Nephron (organoid): Measurements from ENCODE around the gene PCCA.

Experiments used
- H3K27ac Mint-ChIP-seq, 3 experiments: 2 replicates each; pipeline ENCODE4 v1.8.0; 2020; ENCODE audit warnings: mixed read lengths in 3 of 3, mild to moderate bottlenecking in 2 of 3, moderate library complexity in 1 of 3
- H3K27me3 Mint-ChIP-seq: 2 replicates; pipeline ENCODE4 v1.8.0; 2021; ENCODE audit warnings: low read depth, mild to moderate bottlenecking, moderate library complexity, mixed read lengths
- H3K36me3 Mint-ChIP-seq: 2 replicates; pipeline ENCODE4 v1.8.0; 2020; ENCODE audit warnings: low read depth, mixed read lengths
- H3K4me1 Mint-ChIP-seq: 2 replicates; pipeline ENCODE4 v1.8.0; 2020; ENCODE audit warnings: mixed read lengths
- H3K4me3 Mint-ChIP-seq, 3 experiments: 2 replicates each; pipeline ENCODE4 v1.8.0; 2020; ENCODE audit warnings: mild to moderate bottlenecking in 3 of 3, mixed read lengths in 3 of 3, moderate library complexity in 2 of 3
- H3K9me3 Mint-ChIP-seq: 2 replicates; pipeline ENCODE4 v1.8.0; 2020; ENCODE audit warnings: mixed read lengths
- TF ChIP-seq, protein P1 (sequence below), 3 experiments: fragments of 200-600 bp; sonication (generic); IDR thresholded peaks; one replicate each; pipeline ENCODE4 v1.5.0; 2021; ENCODE audit warnings: antibody characterized with exemption in 3 of 3; ENCODE audit not compliant: unreplicated experiment in 3 of 3

The PCCA gene

GRCh38 chr13:100536643-100537180, 447.8 kb downstream of the PCCA start:
- Mint-ChIP-seq H3K36me3 (peaks cover 38% of the 10 kb centered on the region), H3K4me3 (no peak overlapping the region)

GRCh38 chr13:100537486-100537885, 448.6 kb downstream of the PCCA start:
- H3K27me3 Mint-ChIP-seq: no peaks in the 10 kb centered on the region
- H3K36me3 Mint-ChIP-seq: peaks cover 37% of the 10 kb centered on the region
- TF ChIP-seq, protein P1, sequence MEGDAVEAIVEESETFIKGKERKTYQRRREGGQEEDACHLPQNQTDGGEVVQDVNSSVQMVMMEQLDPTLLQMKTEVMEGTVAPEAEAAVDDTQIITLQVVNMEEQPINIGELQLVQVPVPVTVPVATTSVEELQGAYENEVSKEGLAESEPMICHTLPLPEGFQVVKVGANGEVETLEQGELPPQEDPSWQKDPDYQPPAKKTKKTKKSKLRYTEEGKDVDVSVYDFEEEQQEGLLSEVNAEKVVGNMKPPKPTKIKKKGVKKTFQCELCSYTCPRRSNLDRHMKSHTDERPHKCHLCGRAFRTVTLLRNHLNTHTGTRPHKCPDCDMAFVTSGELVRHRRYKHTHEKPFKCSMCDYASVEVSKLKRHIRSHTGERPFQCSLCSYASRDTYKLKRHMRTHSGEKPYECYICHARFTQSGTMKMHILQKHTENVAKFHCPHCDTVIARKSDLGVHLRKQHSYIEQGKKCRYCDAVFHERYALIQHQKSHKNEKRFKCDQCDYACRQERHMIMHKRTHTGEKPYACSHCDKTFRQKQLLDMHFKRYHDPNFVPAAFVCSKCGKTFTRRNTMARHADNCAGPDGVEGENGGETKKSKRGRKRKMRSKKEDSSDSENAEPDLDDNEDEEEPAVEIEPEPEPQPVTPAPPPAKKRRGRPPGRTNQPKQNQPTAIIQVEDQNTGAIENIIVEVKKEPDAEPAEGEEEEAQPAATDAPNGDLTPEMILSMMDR (IDR thresholded peaks at IDR 0.05; ENCODE audit: unreplicated experiment in 3 of 3): no peak
- H3K4me1 Mint-ChIP-seq: peaks cover 9% of the 10 kb centered on the region
- H3K27ac Mint-ChIP-seq: no peak overlapping the region
- no peak overlapping the region for H3K4me3 Mint-ChIP-seq
- H3K9me3 Mint-ChIP-seq: peaks cover 2% of the 10 kb centered on the region

More at GRCh38 chr13:100536643-100537180, 447.8 kb downstream of the PCCA start:
- peaks cover 2% of the 10 kb centered on the region for H3K9me3 Mint-ChIP-seq
- no peaks in the 10 kb centered on the region for H3K27me3 Mint-ChIP-seq
- H3K27ac Mint-ChIP-seq: no peak overlapping the region
- peaks cover 9% of the 10 kb centered on the region for H3K4me1 Mint-ChIP-seq
- TF ChIP-seq, protein P1 (IDR thresholded peaks at IDR 0.05; ENCODE audit: unreplicated experiment in 3 of 3): no peak

- H3K9me3 Mint-ChIP-seq: peaks cover 2% of the 10 kb centered on the region
- no peak overlapping the region for H3K27ac Mint-ChIP-seq
- H3K4me3 Mint-ChIP-seq: no peak overlapping the region
- no peaks in the 10 kb centered on the region for H3K27me3 Mint-ChIP-seq
- H3K4me1 Mint-ChIP-seq: peaks cover 14% of the 10 kb centered on the region
- peaks cover 36% of the 10 kb centered on the region for H3K36me3 Mint-ChIP-seq
- TF ChIP-seq, protein P1 (IDR thresholded peaks at IDR 0.05; ENCODE audit: unreplicated experiment in 3 of 3): no peak
Measured at GRCh38 chr13:100537951-100538462, 449.1 kb downstream of the PCCA start.

DNA sequence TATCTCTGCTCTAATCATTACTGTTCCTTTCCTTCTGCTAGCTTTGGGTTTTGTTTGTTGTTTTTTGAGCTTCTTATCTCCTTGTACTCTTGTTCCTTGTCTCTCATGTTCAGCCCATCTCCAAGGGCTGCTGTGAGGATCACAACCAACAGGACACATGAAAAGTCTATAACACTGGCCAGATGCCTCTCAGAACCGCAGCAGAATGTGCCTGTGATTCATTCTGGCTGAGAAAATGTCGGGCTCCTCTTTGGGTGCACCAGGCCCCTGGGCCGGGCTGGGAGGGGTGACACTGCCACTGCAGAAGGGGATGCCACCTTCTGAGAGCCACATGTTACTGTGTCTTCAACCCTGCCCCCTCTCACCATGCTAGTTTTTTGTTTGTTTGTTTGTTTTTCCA, 451.7 kb downstream of the PCCA start:
- H3K36me3 Mint-ChIP-seq: peaks cover 34% of the 10 kb centered on the region
- TF ChIP-seq, protein P1 (IDR thresholded peaks at IDR 0.05; ENCODE audit: unreplicated experiment in 3 of 3): no peak
- no peak overlapping the region for H3K27ac Mint-ChIP-seq
- no peaks in the 10 kb centered on the region for H3K27me3 Mint-ChIP-seq
- H3K9me3 Mint-ChIP-seq: peaks cover 2% of the 10 kb centered on the region
- no peak overlapping the region for H3K4me3 Mint-ChIP-seq
- peaks cover 19% of the 10 kb centered on the region for H3K4me1 Mint-ChIP-seq

DNA sequence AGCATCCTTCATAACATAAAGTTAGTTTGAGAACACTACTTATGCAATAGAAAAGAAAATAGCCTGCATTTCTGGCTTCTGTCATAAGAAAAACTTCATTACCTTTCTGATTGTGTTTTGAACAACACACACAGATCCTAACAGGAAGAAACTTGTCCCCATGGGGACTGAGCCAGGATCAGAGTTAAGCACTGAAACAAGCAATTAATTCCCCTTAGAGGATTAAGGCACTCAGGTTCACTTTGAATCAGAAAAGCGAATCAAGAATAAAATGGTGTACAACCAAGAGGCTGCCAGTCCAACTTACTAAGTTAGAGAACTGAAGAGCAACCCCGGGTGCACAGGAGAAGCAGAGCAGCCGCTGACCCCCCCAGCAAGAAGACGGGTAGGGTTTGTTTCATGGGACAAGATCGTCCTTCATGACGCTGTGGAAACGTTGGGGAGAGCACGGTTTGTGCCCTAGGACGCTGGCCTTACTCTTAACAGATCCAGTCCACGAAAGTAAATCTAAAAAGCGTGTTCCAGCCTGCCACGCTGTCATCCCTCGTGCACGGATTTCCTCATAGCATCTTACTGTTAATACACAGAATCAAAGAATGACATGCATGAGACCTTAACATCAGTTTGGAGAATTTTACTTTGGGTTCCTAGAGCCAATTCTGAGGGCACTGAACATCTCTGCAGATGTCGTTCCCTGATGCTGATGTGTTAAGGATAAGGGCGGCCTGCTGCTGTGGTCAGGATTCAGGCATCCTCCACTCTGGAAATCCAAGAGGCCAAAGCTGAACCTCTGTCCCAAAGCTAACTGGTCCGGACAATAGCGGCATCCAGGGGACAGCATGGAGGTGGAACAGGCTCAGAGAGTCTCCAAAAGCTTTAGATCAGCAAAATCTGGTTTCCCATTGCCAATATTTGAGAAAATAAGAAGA, 453.3 kb downstream of the PCCA start:
- H3K27me3 Mint-ChIP-seq: no peaks in the 10 kb centered on the region
- TF ChIP-seq, protein P1 (IDR thresholded peaks at IDR 0.05; ENCODE audit: unreplicated experiment in 3 of 3): no peak
- H3K9me3 Mint-ChIP-seq: peaks cover 2% of the 10 kb centered on the region
- peaks cover 18% of the 10 kb centered on the region for H3K4me1 Mint-ChIP-seq
- H3K27ac Mint-ChIP-seq: peak overlapping the region in 1 of 3 experiments; percentile 75
- no peak overlapping the region for H3K4me3 Mint-ChIP-seq
- H3K36me3 Mint-ChIP-seq: peaks cover 23% of the 10 kb centered on the region
